EH (cell line): ENCODE measurements around the gene YKT6.
"Not testable (repeated sequence)": the region's sequence is repeated elsewhere in the genome, so short reads cannot be mapped to it uniquely, and the experiment has no call there.

Experiments used
- DNase-seq: peaks from one replicate; pipeline ENCODE4 v3.0.0-alpha.2; 2015; ENCODE audit warnings: low read depth

The YKT6 gene

GRCh38 chr7:44200699-44201461 is at the start of gene YKT6:
Gene YKT6 (plus strand): TSS chr7:44200978. CDS start chr7:44201136, 158 bp downstream.
- DNase-seq, result peak; percentile 96

GRCh38 chr7:44151956-44152355 is 48.8 kb upstream of the YKT6 start:
- DNase-seq, result no peak

- no peak for DNase-seq
These were observed 47.5 kb upstream of the YKT6 start for GRCh38 chr7:44152971-44153947.

- no peak for DNase-seq
These were observed 46.8 kb upstream of the YKT6 start for GRCh38 chr7:44153948-44154335.

GRCh38 chr7:44154703-44155102 is 46.1 kb upstream of the YKT6 start:
- DNase-seq, result peak; percentile 40

GRCh38 chr7:44155191-44156185 is 45.3 kb upstream of the YKT6 start:
- DNase-seq, result no peak

GRCh38 chr7:44156453-44157010 is 44.2 kb upstream of the YKT6 start:
- DNase-seq, result no peak

GRCh38 chr7:44157116-44158080 is 43.4 kb upstream of the YKT6 start:
- DNase-seq, result no peak

- no peak for DNase-seq
These were observed 42.5 kb upstream of the YKT6 start for GRCh38 chr7:44158096-44158872.

- no peak for DNase-seq
These were observed 41.7 kb upstream of the YKT6 start for GRCh38 chr7:44158873-44159631.

GRCh38 chr7:44159824-44160630 is 40.8 kb upstream of the YKT6 start:
- DNase-seq, result no peak

GRCh38 chr7:44161371-44161770 is 39.4 kb upstream of the YKT6 start:
- no peak for DNase-seq

GRCh38 chr7:44162179-44162578 is 38.6 kb upstream of the YKT6 start:
- DNase-seq, result no peak

GRCh38 chr7:44162785-44163395 is 37.9 kb upstream of the YKT6 start:
- DNase-seq, result peak; percentile 47

GRCh38 chr7:44163591-44163990 is 37.2 kb upstream of the YKT6 start:
- peak; percentile 98 for DNase-seq

GRCh38 chr7:44167920-44168319 is 32.9 kb upstream of the YKT6 start:
- DNase-seq, result no peak

- not testable (repeated sequence) for DNase-seq
These were observed 28.9 kb upstream of the YKT6 start for GRCh38 chr7:44171901-44172300.
